Measurements from ENCODE around the gene PCSK5.

- TF ChIP-seq CTCF (IDR thresholded peaks at IDR 0.05) (no peak), POLR2A (IDR thresholded peaks at IDR 0.05) (no peak)
Measured at GRCh38 chr9:75998096-75998780, 107.8 kb downstream of the PCSK5 start.

Measured in prostate gland (tissue), 2 donors.